Testis (tissue), 3 donors: ENCODE measurements around the gene KCNG4. TPM values are rescaled to one million over a fixed set of nuclear protein-coding genes. Genes with fewer than 3 reads are reported as not detected.

Source experiments
- DNase-seq: peaks from one replicate; pipeline ENCODE4 v3.0.0-alpha.2; 2019
- H3K27ac ChIP-seq, 2 donors: fragments of 200-600 bp; sonication (generic); one replicate each; pipeline ENCODE4 v1.5.1; 2019
- H3K27me3 ChIP-seq: fragments of 200-600 bp; sonication (generic); one replicate; pipeline ENCODE4 v1.5.1; 2019
- H3K36me3 ChIP-seq: fragments of 200-600 bp; sonication (generic); one replicate; pipeline ENCODE4 v1.5.1; 2017; ENCODE audit warnings: low read depth; ENCODE audit errors: missing control alignments
- H3K4me1 ChIP-seq: fragments of 200-600 bp; sonication (generic); one replicate; pipeline ENCODE4 v1.5.1; 2019
- H3K4me3 ChIP-seq, 2 donors: fragments of 200-600 bp; sonication (generic); one replicate each; pipeline ENCODE4 v1.5.1; 2017 to 2019
- H3K9me3 ChIP-seq: fragments of 200-600 bp; sonication (generic); one replicate; pipeline ENCODE4 v1.5.1; 2017
- POLR2A ChIP-seq: fragments of 450-650 bp; IDR thresholded peaks from one replicate; pipeline ENCODE4 v1.6.1; 2017; ENCODE audit warnings: antibody characterized with exemption, mild to moderate bottlenecking, moderate library complexity
- WGBS, 2 donors: methylation state at CpG; one replicate each; pipeline ENCODE4 v1.1.5; 2018; 5-methylcytosine and 5-hydroxymethylcytosine counted together
- intact Hi-C: fragments of 100-400 bp; cut with DNase I; formaldehyde crosslinking; loops from one replicate; pipeline ENCODE4 v1.15.1; 2023; ENCODE audit warnings: low total_unique reads
- polyA plus RNA-seq: library from polyadenylated mRNA; stranded (reverse); fragments of 350-450 nt; fragmentation: Illumina TruSeq; extraction: RNeasy Lipid Tissue Mini Kit (QIAGEN cat#74804); gene quantifications from one replicate; pipeline ENCODE4 v1.2.3, GENCODE V29; 2014; ENCODE audit warnings: low read depth, low replicate concordance; ENCODE audit not compliant: insufficient read depth
- small RNA-seq, 2 donors: library from RNA; depleted of rRNA; stranded (forward); fragments of <200 nt; gene quantifications; one replicate each; pipeline ENCODE3, GENCODE V24; 2016
- total RNA-seq, 2 donors: library from RNA; depleted of rRNA; stranded (reverse); fragments of >200 nt; gene quantifications; one replicate each; pipeline ENCODE4 v1.2.3, GENCODE V29; 2016
- TF ChIP-seq, protein P1 (sequence below), 3 experiments: fragments of 450-650 bp in 2 of 3; fragments of 200-600 bp in 1 of 3; sonication (generic) in 1 of 3; IDR thresholded peaks; one replicate each; pipeline ENCODE4 v1.5.1; 2016 to 2019; ENCODE audit warnings: antibody characterized with exemption in 3 of 3, mild to moderate bottlenecking in 2 of 3, moderate library complexity in 1 of 3

KCNG4 gene
- total and polyA plus RNA-seq, 3 donors from 2014 or later = 0.06 to 0.08 TPM; not detected in 1

- 89 to 90% methylated on average over 11 of the region's 11 CpGs for WGBS, 2 donors
- no peak for TF ChIP-seq POLR2A
- TF ChIP-seq, protein P1, sequence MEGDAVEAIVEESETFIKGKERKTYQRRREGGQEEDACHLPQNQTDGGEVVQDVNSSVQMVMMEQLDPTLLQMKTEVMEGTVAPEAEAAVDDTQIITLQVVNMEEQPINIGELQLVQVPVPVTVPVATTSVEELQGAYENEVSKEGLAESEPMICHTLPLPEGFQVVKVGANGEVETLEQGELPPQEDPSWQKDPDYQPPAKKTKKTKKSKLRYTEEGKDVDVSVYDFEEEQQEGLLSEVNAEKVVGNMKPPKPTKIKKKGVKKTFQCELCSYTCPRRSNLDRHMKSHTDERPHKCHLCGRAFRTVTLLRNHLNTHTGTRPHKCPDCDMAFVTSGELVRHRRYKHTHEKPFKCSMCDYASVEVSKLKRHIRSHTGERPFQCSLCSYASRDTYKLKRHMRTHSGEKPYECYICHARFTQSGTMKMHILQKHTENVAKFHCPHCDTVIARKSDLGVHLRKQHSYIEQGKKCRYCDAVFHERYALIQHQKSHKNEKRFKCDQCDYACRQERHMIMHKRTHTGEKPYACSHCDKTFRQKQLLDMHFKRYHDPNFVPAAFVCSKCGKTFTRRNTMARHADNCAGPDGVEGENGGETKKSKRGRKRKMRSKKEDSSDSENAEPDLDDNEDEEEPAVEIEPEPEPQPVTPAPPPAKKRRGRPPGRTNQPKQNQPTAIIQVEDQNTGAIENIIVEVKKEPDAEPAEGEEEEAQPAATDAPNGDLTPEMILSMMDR (IDR thresholded peaks at IDR 0.05) = no peak
- Histone ChIP-seq H3K9me3 (no peaks in the 10 kb centered on the region), H3K27me3 (no peaks in the 10 kb centered on the region), H3K4me1 (peaks cover 28% of the 10 kb centered on the region), H3K27ac (no peak overlapping the region), H3K4me3 (no peak overlapping the region), H3K36me3 (no peaks in the 10 kb centered on the region)
- DNase-seq = no peak
- intact Hi-C loops = no loop called here
Measured at GRCh38 chr16:84174396-84174795, 65.4 kb downstream of the KCNG4 start.

DNA sequence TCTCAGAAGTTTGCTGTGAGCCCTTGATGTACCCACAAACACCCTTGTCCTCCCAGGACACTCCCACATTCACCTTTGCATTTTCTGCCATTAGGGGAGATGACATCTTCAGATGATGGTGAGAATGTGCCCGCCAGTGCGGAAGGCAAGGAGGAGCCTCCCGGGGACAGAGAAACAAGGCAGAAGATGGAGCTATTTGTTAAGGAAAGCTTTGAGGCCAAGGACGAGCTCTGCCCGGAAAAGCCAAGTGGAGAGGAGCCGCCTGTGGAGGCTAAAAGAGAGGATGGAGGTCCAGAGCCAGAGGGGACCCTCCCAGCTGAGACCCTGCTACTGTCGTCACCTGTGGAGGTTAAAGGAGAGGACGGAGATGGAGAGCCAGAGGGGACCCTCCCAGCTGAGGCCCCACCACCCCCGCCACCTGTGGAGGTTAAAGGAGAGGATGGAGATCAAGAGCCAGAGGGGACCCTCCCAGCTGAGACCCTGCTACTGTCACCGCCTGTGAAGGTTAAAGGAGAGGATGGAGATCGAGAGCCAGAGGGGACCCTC, 70.0 kb downstream of the KCNG4 start:
- Histone ChIP-seq H3K27me3 (no peaks in the 10 kb centered on the region), H3K36me3 (no peaks in the 10 kb centered on the region), H3K4me3 (no peak overlapping the region), H3K9me3 (no peaks in the 10 kb centered on the region), H3K4me1 (no peaks in the 10 kb centered on the region), H3K27ac (no peak overlapping the region)
- DNase-seq = no peak
- no peak for TF ChIP-seq POLR2A
- TF ChIP-seq, protein P1 (IDR thresholded peaks at IDR 0.05) = no peak
- intact Hi-C loops = no loop called here
- 80 to 83% methylated on average over 9 to 11 of the region's 11 CpGs for WGBS, 2 donors

Small RNA genes lying within 50 kb of the gene (small RNA-seq; reads per million reads assigned to genes)
- 0 reads per million in 2 donors for gene RNA5SP433

Other genes with a start within 250 kb of the KCNG4 start
- under 1 TPM; 0.39 to 0.43 TPM for gene SLC38A8, start 197.2 kb downstream of the KCNG4 start, total RNA-seq
- gene SLC38A8, start 197.2 kb downstream of the KCNG4 start, polyA plus RNA-seq = 0.33 TPM
- gene MBTPS1, start 123.1 kb downstream of the KCNG4 start, total RNA-seq = 100 to 1,000 TPM; 104 to 122 TPM
- gene MBTPS1, start 123.1 kb downstream of the KCNG4 start, polyA plus RNA-seq = 59.0 TPM
- 10 to 100 TPM; 31.3 to 37.9 TPM for gene HSDL1, start 94.8 kb downstream of the KCNG4 start, total RNA-seq
- gene HSDL1, start 94.8 kb downstream of the KCNG4 start, polyA plus RNA-seq = 29.0 TPM
- gene DNAAF1, start 94.7 kb downstream of the KCNG4 start, total RNA-seq = 10 to 100 TPM; 50.9 to 89.4 TPM
- gene DNAAF1, start 94.7 kb downstream of the KCNG4 start, polyA plus RNA-seq = 161 TPM
- 100 to 1,000 TPM; 101 TPM for gene TAF1C, start 53.0 kb downstream of the KCNG4 start, total RNA-seq
- 42.1 TPM for gene TAF1C, start 53.0 kb downstream of the KCNG4 start, polyA plus RNA-seq
- 100 to 1,000 TPM in 1 of 2 donors, 10 to 100 TPM in 1; 98.4 to 133 TPM for gene ADAD2, start 48.9 kb downstream of the KCNG4 start, total RNA-seq
- 174 TPM for gene ADAD2, start 48.9 kb downstream of the KCNG4 start, polyA plus RNA-seq
- gene WFDC1, start 54.9 kb upstream of the KCNG4 start, total RNA-seq = 10 to 100 TPM; 18.9 to 23.5 TPM
- gene WFDC1, start 54.9 kb upstream of the KCNG4 start, polyA plus RNA-seq = 16.4 TPM
- gene ATP2C2, start 128.5 kb upstream of the KCNG4 start, total RNA-seq = 1 to 10 TPM; 1.1 to 3.0 TPM
- gene ATP2C2, start 128.5 kb upstream of the KCNG4 start, polyA plus RNA-seq = 5.8 TPM